DMS 273 treated with DMSO at 0.1 percent for 48 hours (cell line): ENCODE measurements around the gene HOXA4.

Experiments used
- DNase-seq: peaks from one replicate; lab custom pipeline; 2025; lab: John Stamatoyannopoulos, UW

Gene HOXA4

GRCh38 chr7:27158436-27159265 is 28.1 kb upstream of the HOXA4 start:
- no peak for DNase-seq

- no peak for DNase-seq
Observed at GRCh38 chr7:27157702-27158431, 27.3 kb upstream of the HOXA4 start.

- DNase-seq, result no peak
Observed at GRCh38 chr7:27156916-27157701, 26.6 kb upstream of the HOXA4 start.

- DNase-seq, result peak; percentile 80
Observed at GRCh38 chr7:27156508-27156898, 25.9 kb upstream of the HOXA4 start, which contains the start of gene HOXA7. TSS of gene HOXA7 (minus strand) at chr7:27156675. CDS start at chr7:27156545, 130 bp downstream.

- DNase-seq, result no peak
Observed at GRCh38 chr7:27155816-27156507, 25.4 kb upstream of the HOXA4 start.

- no peak for DNase-seq
Observed at GRCh38 chr7:27154901-27155815, 24.6 kb upstream of the HOXA4 start.

- DNase-seq, result no peak
Observed at GRCh38 chr7:27154369-27154768, 23.8 kb upstream of the HOXA4 start.

- no peak for DNase-seq
Observed at GRCh38 chr7:27153526-27153925, 23.0 kb upstream of the HOXA4 start.

GRCh38 chr7:27152816-27153442 is 22.4 kb upstream of the HOXA4 start:
- DNase-seq, result no peak

- no peak for DNase-seq
Observed at GRCh38 chr7:27151931-27152815, 21.6 kb upstream of the HOXA4 start, which contains the start of gene HOXA3. TSS of gene HOXA3 (minus strand) at chr7:27152583. CDS start at chr7:27110640, 41,943 bp downstream.

GRCh38 chr7:27151341-27151930 is 20.9 kb upstream of the HOXA4 start:
- no peak for DNase-seq

GRCh38 chr7:27150568-27151340 is 20.2 kb upstream of the HOXA4 start:
- no peak for DNase-seq

- no peak for DNase-seq
Observed at GRCh38 chr7:27149842-27150567, 19.4 kb upstream of the HOXA4 start.

- DNase-seq, result no peak
Observed at GRCh38 chr7:27148756-27149641, 18.4 kb upstream of the HOXA4 start.

GRCh38 chr7:27148031-27148755 is 17.6 kb upstream of the HOXA4 start:
- DNase-seq, result no peak
